Fibroblast of lung (primary cell): ENCODE results near the gene AK9. TPM values are rescaled to one million over a fixed set of nuclear protein-coding genes. Genes with fewer than 3 reads are reported as not detected.

Experiments
- DNase-seq, 2 donors: peaks; one replicate each; pipeline versions ENCODE4 v3.0.0 to v3.0.0-alpha.2; 2010; ENCODE audit warnings: low read depth in 2 of 2
- H2AFZ ChIP-seq: 2 replicates; pipeline ENCODE4 v1.5.1; 2012; ENCODE audit warnings: low read length, control low read depth, inconsistent platforms
- H3K27ac ChIP-seq: 2 replicates; pipeline ENCODE4 v1.5.1; 2011; ENCODE audit warnings: low read length, control low read depth; ENCODE audit not compliant: insufficient read depth
- H3K27me3 ChIP-seq: 2 replicates; pipeline ENCODE4 v1.5.1; 2011; ENCODE audit warnings: mild to moderate bottlenecking, low read length; ENCODE audit not compliant: control insufficient read depth, insufficient read depth
- H3K36me3 ChIP-seq: 2 replicates; pipeline ENCODE4 v1.5.1; 2011; ENCODE audit warnings: low read length; ENCODE audit not compliant: control insufficient read depth, insufficient read depth
- H3K4me1 ChIP-seq: 2 replicates; pipeline ENCODE4 v1.5.1; 2011; ENCODE audit warnings: low read length; ENCODE audit not compliant: control insufficient read depth, insufficient read depth; ENCODE audit errors: extremely low read depth
- H3K4me2 ChIP-seq: 2 replicates; pipeline ENCODE4 v1.5.1; 2011; ENCODE audit warnings: low read length, control low read depth; ENCODE audit not compliant: insufficient read depth; ENCODE audit errors: extremely low read depth
- H3K4me3 ChIP-seq, 4 experiments: fragments of 200-600 bp in 1 of 4; sonication (generic) in 1 of 4; replicated peaks in 1 of 4; 2 replicates each; pipeline ENCODE4 v1.5.1; 2011 to 2016; ENCODE audit warnings: low read length in 4 of 4, low read depth in 3 of 4, mild to moderate bottlenecking in 3 of 4, control low read depth in 2 of 4, inconsistent platforms in 1 of 4, mixed read lengths in 1 of 4; ENCODE audit not compliant: insufficient read depth in 1 of 4; ENCODE audit errors: control extremely low read depth in 1 of 4
- H3K79me2 ChIP-seq: 2 replicates; pipeline ENCODE4 v1.5.1; 2012; ENCODE audit warnings: mild to moderate bottlenecking, low read length, inconsistent platforms; ENCODE audit not compliant: control insufficient read depth, insufficient read depth
- H3K9ac ChIP-seq: 2 replicates; pipeline ENCODE4 v1.5.1; 2011; ENCODE audit warnings: mild to moderate bottlenecking, low read length, control low read depth; ENCODE audit not compliant: insufficient read depth
- H3K9me3 ChIP-seq: 2 replicates; pipeline ENCODE4 v1.5.1; 2012; ENCODE audit warnings: low read depth, low read length; ENCODE audit not compliant: control insufficient read depth, insufficient read depth
- H4K20me1 ChIP-seq: 2 replicates; pipeline ENCODE4 v1.5.1; 2011; ENCODE audit warnings: low read length; ENCODE audit not compliant: control insufficient read depth, insufficient read depth; ENCODE audit errors: extremely low read depth
- CTCF ChIP-seq, 2 donors: IDR thresholded peaks in 1 of 2; conservative IDR thresholded peaks in 1 of 2; 1 replicate in 1 of 2; 2 replicates in 1 of 2; pipeline ENCODE4 v1.5.1; 2011 to 2012; ENCODE audit warnings: low read length in 2 of 2, control low read depth in 1 of 2, inconsistent platforms in 1 of 2, low read depth in 1 of 2, mild to moderate bottlenecking in 1 of 2
- EZH2 ChIP-seq: IDR thresholded peaks from 2 replicates; pipeline ENCODE4 v1.5.1; 2012; ENCODE audit warnings: low read length, control low read depth, mild to moderate bottlenecking; ENCODE audit errors: missing control alignments
- polyA plus RNA-seq, 2 donors: library from polyadenylated mRNA; depleted of rRNA in 1 of 2; stranded (reverse) in 1 of 2; unstranded in 1 of 2; fragments of >200 nt; gene quantifications; 2 replicates each; pipeline ENCODE4 v1.2.1, GENCODE V29; 2011 to 2012; ENCODE audit warnings: missing spikeins in 1 of 2
- total RNA-seq: library from RNA; depleted of rRNA; stranded (reverse); fragments of >200 nt; gene quantifications from 2 replicates; pipeline ENCODE4 v1.2.1, GENCODE V29; 2014

AK9 gene
- total and polyA plus RNA-seq, 2 donors (not counting 1 experiment from before 2014, with no cell fraction given) = 4.5 to 10.4 TPM

- H3K79me2 ChIP-seq = no peaks in the 10 kb centered on the region
- no peak overlapping the region for H3K27ac ChIP-seq
- H3K9me3 ChIP-seq = no peaks in the 10 kb centered on the region
- no peaks in the 10 kb centered on the region for H4K20me1 ChIP-seq
- DNase-seq = no peak
- H2AFZ ChIP-seq = no peak overlapping the region
- H3K36me3 ChIP-seq = no peaks in the 10 kb centered on the region
- H3K4me1 ChIP-seq = no peaks in the 10 kb centered on the region
- TF ChIP-seq EZH2 (no peak), CTCF (conservative IDR thresholded peaks at IDR 0.05 in 1 of 2, IDR thresholded peaks at IDR 0.05 in 1 of 2; ENCODE audit: low read depth in 1 of 2, low read length in 2 of 2) (no peak)
- H3K9ac ChIP-seq = no peak overlapping the region
- no peak overlapping the region for H3K4me2 ChIP-seq
- no peak overlapping the region for H3K4me3 ChIP-seq
- no peaks in the 10 kb centered on the region for H3K27me3 ChIP-seq
These were observed 203.0 kb downstream of the AK9 start for GRCh38 chr6:109488001-109488400.

- Histone ChIP-seq H3K4me2 (no peak overlapping the region), H3K9ac (no peak overlapping the region), H3K27ac (no peak overlapping the region), H3K79me2 (no peaks in the 10 kb centered on the region), H4K20me1 (no peaks in the 10 kb centered on the region), H3K27me3 (no peaks in the 10 kb centered on the region), H3K4me3 (no peak overlapping the region), H3K36me3 (no peaks in the 10 kb centered on the region), H3K9me3 (no peaks in the 10 kb centered on the region), H2AFZ (no peak overlapping the region), H3K4me1 (no peaks in the 10 kb centered on the region)
- TF ChIP-seq CTCF (conservative IDR thresholded peaks at IDR 0.05 in 1 of 2, IDR thresholded peaks at IDR 0.05 in 1 of 2; ENCODE audit: low read depth in 1 of 2, low read length in 2 of 2) (no peak), EZH2 (no peak)
- no peak for DNase-seq
These were observed 204.9 kb downstream of the AK9 start for GRCh38 chr6:109486068-109486467.

GRCh38 chr6:109485266-109485935 is 205.6 kb downstream of the AK9 start:
- Histone ChIP-seq H3K4me3 (no peak overlapping the region), H3K36me3 (peaks cover 1% of the 10 kb centered on the region), H4K20me1 (no peaks in the 10 kb centered on the region), H2AFZ (no peak overlapping the region), H3K27ac (no peak overlapping the region), H3K4me2 (no peak overlapping the region), H3K9ac (no peak overlapping the region), H3K27me3 (no peaks in the 10 kb centered on the region), H3K4me1 (peaks cover 2% of the 10 kb centered on the region), H3K9me3 (no peaks in the 10 kb centered on the region), H3K79me2 (peaks cover 6% of the 10 kb centered on the region)
- no peak for TF ChIP-seq CTCF (conservative IDR thresholded peaks at IDR 0.05 in 1 of 2, IDR thresholded peaks at IDR 0.05 in 1 of 2; ENCODE audit: low read depth in 1 of 2, low read length in 2 of 2)
- no peak for DNase-seq
